C4-2B (cell line): ENCODE results near the gene LRRC3.

Experiments used
- ZFX ChIP-seq: fragments of 450-650 bp; IDR thresholded peaks from 2 replicates; pipeline ENCODE4 v1.6.1; 2017
- TF ChIP-seq, protein P1 (sequence below): fragments of 450-650 bp; conservative IDR thresholded peaks from 2 replicates; pipeline ENCODE4 v1.5.1; 2017; ENCODE audit warnings: mild to moderate bottlenecking

DNA sequence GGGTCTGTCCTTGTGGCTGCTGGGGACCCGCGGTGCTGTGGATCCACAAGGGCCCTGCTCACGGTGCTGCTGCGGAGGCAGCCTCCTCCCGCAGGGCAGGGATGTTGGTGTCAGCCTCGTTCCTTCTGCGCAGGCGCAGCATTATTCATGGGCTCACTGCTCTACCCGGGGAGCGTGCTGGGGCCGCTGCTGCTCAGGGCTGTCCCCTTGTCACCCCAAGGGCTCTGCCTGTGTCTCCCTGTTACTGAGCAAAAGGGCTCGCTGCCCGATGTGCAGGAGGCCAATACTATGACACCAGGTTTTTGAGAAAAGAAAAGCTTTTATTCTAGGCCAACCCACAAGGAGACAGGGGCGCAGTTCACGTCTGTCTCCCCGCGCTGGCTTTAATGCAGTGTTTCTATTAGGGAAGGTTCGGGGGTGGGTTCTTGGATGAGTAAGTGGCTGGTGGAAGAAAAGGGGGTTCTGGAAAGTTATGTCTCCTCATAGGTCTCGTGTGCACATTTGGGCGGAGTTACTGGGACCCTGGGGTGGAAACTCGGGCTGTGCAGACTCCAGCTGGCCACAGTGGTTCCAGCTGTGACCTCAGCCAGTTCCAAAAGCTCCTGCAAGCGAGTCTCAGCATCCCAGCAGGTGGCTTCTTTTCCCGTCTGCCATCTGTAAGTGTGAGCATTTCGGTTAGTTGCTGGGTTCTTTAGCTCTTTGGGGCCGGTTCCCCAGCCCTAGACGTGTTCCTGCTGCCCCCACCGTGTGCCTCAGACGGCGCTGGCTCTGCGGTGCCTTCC lies 40.8 kb upstream of the LRRC3 start:
- TF ChIP-seq, protein P1, sequence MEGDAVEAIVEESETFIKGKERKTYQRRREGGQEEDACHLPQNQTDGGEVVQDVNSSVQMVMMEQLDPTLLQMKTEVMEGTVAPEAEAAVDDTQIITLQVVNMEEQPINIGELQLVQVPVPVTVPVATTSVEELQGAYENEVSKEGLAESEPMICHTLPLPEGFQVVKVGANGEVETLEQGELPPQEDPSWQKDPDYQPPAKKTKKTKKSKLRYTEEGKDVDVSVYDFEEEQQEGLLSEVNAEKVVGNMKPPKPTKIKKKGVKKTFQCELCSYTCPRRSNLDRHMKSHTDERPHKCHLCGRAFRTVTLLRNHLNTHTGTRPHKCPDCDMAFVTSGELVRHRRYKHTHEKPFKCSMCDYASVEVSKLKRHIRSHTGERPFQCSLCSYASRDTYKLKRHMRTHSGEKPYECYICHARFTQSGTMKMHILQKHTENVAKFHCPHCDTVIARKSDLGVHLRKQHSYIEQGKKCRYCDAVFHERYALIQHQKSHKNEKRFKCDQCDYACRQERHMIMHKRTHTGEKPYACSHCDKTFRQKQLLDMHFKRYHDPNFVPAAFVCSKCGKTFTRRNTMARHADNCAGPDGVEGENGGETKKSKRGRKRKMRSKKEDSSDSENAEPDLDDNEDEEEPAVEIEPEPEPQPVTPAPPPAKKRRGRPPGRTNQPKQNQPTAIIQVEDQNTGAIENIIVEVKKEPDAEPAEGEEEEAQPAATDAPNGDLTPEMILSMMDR = no peak
- TF ChIP-seq ZFX = no peak
